Measurements from ENCODE around the gene TTC9.
A peak's percentile ranks its signal among the peaks of the same experiment; 100 is the strongest.

Gene TTC9

GRCh38 chr14:70641548-70642302 is at the start of gene TTC9:
TTC9 (plus strand) TSS chr14:70641916; CDS start chr14:70642130, 214 bp downstream.
- H3K4me1 ChIP-seq (ENCODE audit: low read depth, poor library complexity, severe bottlenecking) = no peaks in the 10 kb centered on the region
- peak within 1 kb of the TSS; percentile 49; the same call in 1 of the 2 replicates for H2AFZ ChIP-seq (ENCODE audit: low read depth)
- H3K4me2 ChIP-seq = no peak within 1 kb of the TSS
- no peak within 1 kb of the TSS for H3K9ac ChIP-seq
- H3K27ac ChIP-seq = no peak within 1 kb of the TSS
- no peaks in the 10 kb centered on the region for H3K27me3 ChIP-seq (ENCODE audit: insufficient read depth, low read depth)
- no peaks in the 10 kb centered on the region for H4K20me1 ChIP-seq (ENCODE audit: insufficient read depth)
- no peaks in the 10 kb centered on the region for H3K36me3 ChIP-seq (ENCODE audit: insufficient read depth)
- H3K79me2 ChIP-seq (ENCODE audit: insufficient read depth, low read depth) = no peaks in the 10 kb centered on the region
- no peak for TF ChIP-seq CTCF (conservative IDR thresholded peaks at IDR 0.05; ENCODE audit: low read depth, low read length)
- H3K4me3 ChIP-seq (IDR thresholded peaks at IDR 0.05; ENCODE audit: insufficient read depth, low read depth, low read length) = no peak within 1 kb of the TSS

- no peak for TF ChIP-seq CTCF (conservative IDR thresholded peaks at IDR 0.05; ENCODE audit: low read depth, low read length)
- H3K27me3 ChIP-seq (ENCODE audit: insufficient read depth, low read depth) = no peaks in the 10 kb centered on the region
- no peak overlapping the region for H3K9ac ChIP-seq
- no peaks in the 10 kb centered on the region for H3K36me3 ChIP-seq (ENCODE audit: insufficient read depth)
- H4K20me1 ChIP-seq (ENCODE audit: insufficient read depth) = no peaks in the 10 kb centered on the region
- no peak overlapping the region for H3K27ac ChIP-seq
- peaks cover 28% of the 10 kb centered on the region for H3K79me2 ChIP-seq (ENCODE audit: insufficient read depth, low read depth)
- no peak overlapping the region for H3K4me3 ChIP-seq (IDR thresholded peaks at IDR 0.05; ENCODE audit: insufficient read depth, low read depth, low read length)
- H3K4me1 ChIP-seq (ENCODE audit: low read depth, poor library complexity, severe bottlenecking) = peaks cover 4% of the 10 kb centered on the region
- H2AFZ ChIP-seq (ENCODE audit: low read depth) = no peak overlapping the region
- no peak overlapping the region for H3K4me2 ChIP-seq
These were observed 47.3 kb upstream of the TTC9 start for GRCh38 chr14:70594461-70594860.

- Histone ChIP-seq H3K4me1 (ENCODE audit: low read depth, poor library complexity, severe bottlenecking) (peaks cover 7% of the 10 kb centered on the region), H3K4me2 (no peak overlapping the region), H3K27me3 (ENCODE audit: insufficient read depth, low read depth) (no peaks in the 10 kb centered on the region), H3K4me3 (IDR thresholded peaks at IDR 0.05; ENCODE audit: insufficient read depth, low read depth, low read length) (no peak overlapping the region), H4K20me1 (ENCODE audit: insufficient read depth) (no peaks in the 10 kb centered on the region), H3K79me2 (ENCODE audit: insufficient read depth, low read depth) (peaks cover 37% of the 10 kb centered on the region), H3K9ac (no peak overlapping the region), H3K36me3 (ENCODE audit: insufficient read depth) (no peaks in the 10 kb centered on the region), H2AFZ (ENCODE audit: low read depth) (no peak overlapping the region), H3K27ac (no peak overlapping the region)
- no peak for TF ChIP-seq CTCF (conservative IDR thresholded peaks at IDR 0.05; ENCODE audit: low read depth, low read length)
These were observed 46.1 kb upstream of the TTC9 start for GRCh38 chr14:70595443-70596185.

- Histone ChIP-seq H2AFZ (ENCODE audit: low read depth) (no peak overlapping the region), H3K27ac (no peak overlapping the region), H3K4me2 (no peak overlapping the region), H4K20me1 (ENCODE audit: insufficient read depth) (no peaks in the 10 kb centered on the region), H3K27me3 (ENCODE audit: insufficient read depth, low read depth) (no peaks in the 10 kb centered on the region), H3K4me1 (ENCODE audit: low read depth, poor library complexity, severe bottlenecking) (peaks cover 13% of the 10 kb centered on the region), H3K4me3 (IDR thresholded peaks at IDR 0.05; ENCODE audit: insufficient read depth, low read depth, low read length) (no peak overlapping the region), H3K36me3 (ENCODE audit: insufficient read depth) (no peaks in the 10 kb centered on the region), H3K79me2 (ENCODE audit: insufficient read depth, low read depth) (peaks cover 37% of the 10 kb centered on the region), H3K9ac (no peak overlapping the region)
- TF ChIP-seq CTCF (conservative IDR thresholded peaks at IDR 0.05; ENCODE audit: low read depth, low read length) = no peak
These were observed 44.0 kb upstream of the TTC9 start for GRCh38 chr14:70597731-70598130.

All from KMS-11 (cell line).